HUES48 (cell line): ENCODE results near the gene FTSJ1.
"Not testable (repeated sequence)": the region's sequence is repeated elsewhere in the genome, so short reads cannot be mapped to it uniquely, and the experiment has no call there.

ENCODE experiments used
- H3K27ac ChIP-seq: one replicate; pipeline ENCODE4 v1.7.0; 2013; ENCODE audit warnings: low read depth, low read length, inconsistent platforms
- H3K27me3 ChIP-seq: 2 replicates; pipeline ENCODE4 v1.6.1; 2013; ENCODE audit warnings: mild to moderate bottlenecking, low read length; ENCODE audit not compliant: control insufficient read depth, insufficient read depth
- H3K36me3 ChIP-seq: 2 replicates; pipeline ENCODE4 v1.6.1; 2013; ENCODE audit warnings: low read length; ENCODE audit not compliant: control insufficient read depth, insufficient read depth
- H3K4me1 ChIP-seq: 2 replicates; pipeline ENCODE4 v1.6.1; 2013; ENCODE audit warnings: mild to moderate bottlenecking, low read length; ENCODE audit not compliant: control insufficient read depth, insufficient read depth
- H3K4me3 ChIP-seq: 2 replicates; pipeline ENCODE4 v1.5.1; 2013; ENCODE audit warnings: mild to moderate bottlenecking, low read depth, low read length
- H3K9ac ChIP-seq: 2 replicates; pipeline ENCODE4 v1.6.1; 2013; ENCODE audit warnings: mild to moderate bottlenecking, low read depth, low read length, moderate library complexity
- H3K9me3 ChIP-seq: 2 replicates; pipeline ENCODE4 v1.6.1; 2013; ENCODE audit warnings: low read length; ENCODE audit not compliant: control insufficient read depth, insufficient read depth

The FTSJ1 gene, protein sequence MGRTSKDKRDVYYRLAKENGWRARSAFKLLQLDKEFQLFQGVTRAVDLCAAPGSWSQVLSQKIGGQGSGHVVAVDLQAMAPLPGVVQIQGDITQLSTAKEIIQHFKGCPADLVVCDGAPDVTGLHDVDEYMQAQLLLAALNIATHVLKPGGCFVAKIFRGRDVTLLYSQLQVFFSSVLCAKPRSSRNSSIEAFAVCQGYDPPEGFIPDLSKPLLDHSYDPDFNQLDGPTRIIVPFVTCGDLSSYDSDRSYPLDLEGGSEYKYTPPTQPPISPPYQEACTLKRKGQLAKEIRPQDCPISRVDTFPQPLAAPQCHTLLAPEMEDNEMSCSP

DNA sequence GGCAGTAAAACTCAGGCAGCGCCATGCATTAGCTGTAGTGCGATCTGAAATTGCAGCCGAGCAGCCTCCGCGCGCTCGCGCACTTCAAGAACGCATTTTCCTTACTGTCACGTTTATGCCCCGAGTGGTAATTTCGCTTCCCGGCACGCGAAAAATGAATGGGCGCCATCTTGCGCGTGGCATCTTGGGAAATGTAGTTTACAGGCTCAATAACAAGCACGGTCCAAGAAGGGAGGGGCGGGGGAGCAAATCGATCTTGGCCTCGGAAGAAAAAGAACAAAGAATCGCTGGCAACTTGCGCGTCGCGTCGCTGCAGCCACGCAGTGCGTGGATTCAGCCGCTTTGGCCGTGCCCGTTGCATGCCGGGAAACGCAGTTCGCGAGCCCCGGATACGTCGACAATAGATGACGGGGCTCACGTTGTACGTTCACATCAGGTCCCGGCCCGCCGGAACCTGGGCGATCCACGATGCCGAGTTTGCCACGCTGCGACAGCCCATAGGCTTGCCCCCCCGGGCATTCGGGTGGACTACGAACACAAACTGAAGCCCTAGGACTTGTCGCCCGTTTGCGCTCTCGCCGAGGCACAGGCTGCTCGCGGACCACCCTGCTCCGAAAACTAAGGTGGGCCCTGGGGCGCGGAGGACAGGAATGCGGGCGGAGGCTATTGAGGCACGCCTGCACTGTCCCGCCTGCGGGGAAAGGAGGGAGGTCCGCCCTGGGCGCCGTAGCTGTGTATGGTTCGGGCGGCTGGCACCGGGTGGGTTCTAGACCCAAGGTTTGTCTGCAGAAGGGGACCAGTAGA, at the start of gene FTSJ1:
Gene FTSJ1 (plus strand): TSS at position 426 of the 804 bp plus-strand sequence. CDS start 1,849 bp downstream, outside the sequence.
- Histone ChIP-seq H3K4me3 (peak within 1 kb of the TSS; percentile 71), H3K27me3 (no peaks in the 10 kb centered on the region), H3K36me3 (peaks cover 2% of the 10 kb centered on the region; the same call in 1 of the 2 replicates), H3K4me1 (peaks cover 12% of the 10 kb centered on the region), H3K27ac (peak within 1 kb of the TSS; percentile 57), H3K9me3 (peaks cover 20% of the 10 kb centered on the region; the same call in 1 of the 2 replicates), H3K9ac (peak within 1 kb of the TSS; percentile 77)

GRCh38 chrX:48427027-48427716, 48.8 kb upstream of the FTSJ1 start:
- not testable (repeated sequence) for H3K9me3 ChIP-seq, H3K9ac ChIP-seq, H3K27ac ChIP-seq, H3K4me3 ChIP-seq, H3K36me3 ChIP-seq, H3K4me1 ChIP-seq, H3K27me3 ChIP-seq

- not testable (repeated sequence) for H3K36me3 ChIP-seq, H3K27me3 ChIP-seq, H3K4me1 ChIP-seq, H3K27ac ChIP-seq, H3K9ac ChIP-seq, H3K4me3 ChIP-seq
- H3K9me3 ChIP-seq, result peaks cover 28% of the 10 kb centered on the region
Measured at GRCh38 chrX:48429606-48430005, 46.4 kb upstream of the FTSJ1 start.

- H3K36me3 ChIP-seq, H3K4me3 ChIP-seq, H3K4me1 ChIP-seq, H3K27ac ChIP-seq, H3K27me3 ChIP-seq, H3K9ac ChIP-seq: not testable (repeated sequence)
- peaks cover 28% of the 10 kb centered on the region for H3K9me3 ChIP-seq
Measured at GRCh38 chrX:48430166-48430565, 45.8 kb upstream of the FTSJ1 start.

- not testable (repeated sequence) for H3K4me3 ChIP-seq, H3K36me3 ChIP-seq, H3K27me3 ChIP-seq, H3K27ac ChIP-seq, H3K4me1 ChIP-seq, H3K9ac ChIP-seq
- peaks cover 28% of the 10 kb centered on the region for H3K9me3 ChIP-seq
Measured at GRCh38 chrX:48433713-48434112, 42.3 kb upstream of the FTSJ1 start.

GRCh38 chrX:48447201-48447600, 28.8 kb upstream of the FTSJ1 start:
- H3K27ac ChIP-seq, H3K27me3 ChIP-seq, H3K4me1 ChIP-seq, H3K4me3 ChIP-seq, H3K9ac ChIP-seq, H3K36me3 ChIP-seq: not testable (repeated sequence)
- peaks cover 22% of the 10 kb centered on the region for H3K9me3 ChIP-seq

DNA sequence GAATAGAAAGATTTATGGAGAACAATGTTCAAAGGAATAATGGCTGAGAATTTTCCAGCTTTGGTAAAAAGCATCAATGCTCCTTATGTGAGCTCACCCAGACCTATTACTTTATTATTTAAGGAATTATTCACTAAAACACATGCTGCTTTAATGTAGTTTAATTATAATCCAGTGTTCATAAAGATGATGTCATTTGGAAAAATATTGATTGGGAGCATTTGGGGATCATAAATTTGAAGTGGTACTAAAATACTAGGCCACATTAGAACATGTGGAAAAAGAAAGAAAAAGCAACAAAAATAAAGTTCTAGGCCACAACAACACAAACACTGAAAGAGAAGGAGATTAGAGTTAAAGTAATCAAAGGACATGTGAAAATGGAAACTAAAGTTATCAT, 25.9 kb upstream of the FTSJ1 start:
- H3K27me3 ChIP-seq, result no peaks in the 10 kb centered on the region
- no peak overlapping the region for H3K9ac ChIP-seq
- H3K4me3 ChIP-seq, result no peak overlapping the region
- no peaks in the 10 kb centered on the region for H3K4me1 ChIP-seq
- H3K27ac ChIP-seq, result no peak overlapping the region
- H3K36me3 ChIP-seq, result no peaks in the 10 kb centered on the region
- H3K9me3 ChIP-seq, result peaks cover 28% of the 10 kb centered on the region

- Histone ChIP-seq H3K27me3 (no peaks in the 10 kb centered on the region), H3K27ac (no peak overlapping the region), H3K4me1 (no peaks in the 10 kb centered on the region), H3K9ac (no peak overlapping the region), H3K4me3 (no peak overlapping the region), H3K9me3 (peaks cover 31% of the 10 kb centered on the region), H3K36me3 (no peaks in the 10 kb centered on the region)
Measured at GRCh38 chrX:48451708-48452107, 24.3 kb upstream of the FTSJ1 start.

- H3K4me1 ChIP-seq, result no peaks in the 10 kb centered on the region
- H3K27ac ChIP-seq, result no peak overlapping the region
- no peak overlapping the region for H3K4me3 ChIP-seq
- H3K27me3 ChIP-seq, result no peaks in the 10 kb centered on the region
- no peak overlapping the region for H3K9ac ChIP-seq
- peaks cover 41% of the 10 kb centered on the region for H3K9me3 ChIP-seq
- H3K36me3 ChIP-seq, result peaks cover 17% of the 10 kb centered on the region
Measured at GRCh38 chrX:48456628-48457331, 19.2 kb upstream of the FTSJ1 start.

- Histone ChIP-seq H3K9me3 (peaks cover 38% of the 10 kb centered on the region), H3K9ac (no peak overlapping the region), H3K4me3 (no peak overlapping the region), H3K27me3 (no peaks in the 10 kb centered on the region), H3K4me1 (no peaks in the 10 kb centered on the region), H3K27ac (no peak overlapping the region), H3K36me3 (peaks cover 25% of the 10 kb centered on the region)
Measured at GRCh38 chrX:48458711-48459110, 17.3 kb upstream of the FTSJ1 start.
